ENCODE data around the gene FBXO24.

DNA sequence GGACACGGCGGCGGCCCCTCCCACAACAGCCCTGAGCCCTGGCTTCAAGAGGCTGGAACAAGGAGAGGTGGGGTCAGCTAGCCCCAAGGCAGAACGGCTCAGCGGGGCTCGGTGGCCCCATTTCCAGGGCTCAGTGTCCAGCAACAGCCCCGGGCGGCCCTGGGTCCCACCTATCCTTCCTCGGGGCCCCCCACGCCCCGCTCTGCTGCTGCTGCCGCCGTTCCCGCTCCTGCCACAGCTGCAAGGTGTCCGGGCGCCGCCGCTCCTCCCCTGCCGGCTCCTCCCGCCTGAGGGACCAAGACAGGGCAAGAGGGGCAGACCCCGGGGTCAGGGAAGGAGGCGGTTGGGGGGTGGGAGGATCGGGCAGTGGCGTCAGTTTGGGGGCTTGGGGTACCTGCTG, 9.0 kb upstream of the FBXO24 start:
- TF ChIP-seq EZH2 (IDR thresholded peaks at IDR 0.05; ENCODE audit: borderline replicate concordance, low read length): no peak
- TF ChIP-seq, protein P1, sequence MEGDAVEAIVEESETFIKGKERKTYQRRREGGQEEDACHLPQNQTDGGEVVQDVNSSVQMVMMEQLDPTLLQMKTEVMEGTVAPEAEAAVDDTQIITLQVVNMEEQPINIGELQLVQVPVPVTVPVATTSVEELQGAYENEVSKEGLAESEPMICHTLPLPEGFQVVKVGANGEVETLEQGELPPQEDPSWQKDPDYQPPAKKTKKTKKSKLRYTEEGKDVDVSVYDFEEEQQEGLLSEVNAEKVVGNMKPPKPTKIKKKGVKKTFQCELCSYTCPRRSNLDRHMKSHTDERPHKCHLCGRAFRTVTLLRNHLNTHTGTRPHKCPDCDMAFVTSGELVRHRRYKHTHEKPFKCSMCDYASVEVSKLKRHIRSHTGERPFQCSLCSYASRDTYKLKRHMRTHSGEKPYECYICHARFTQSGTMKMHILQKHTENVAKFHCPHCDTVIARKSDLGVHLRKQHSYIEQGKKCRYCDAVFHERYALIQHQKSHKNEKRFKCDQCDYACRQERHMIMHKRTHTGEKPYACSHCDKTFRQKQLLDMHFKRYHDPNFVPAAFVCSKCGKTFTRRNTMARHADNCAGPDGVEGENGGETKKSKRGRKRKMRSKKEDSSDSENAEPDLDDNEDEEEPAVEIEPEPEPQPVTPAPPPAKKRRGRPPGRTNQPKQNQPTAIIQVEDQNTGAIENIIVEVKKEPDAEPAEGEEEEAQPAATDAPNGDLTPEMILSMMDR (IDR thresholded peaks at IDR 0.05; ENCODE audit: low read length): no peak

Data from OCI-LY1 (cell line).